ENCODE measurements around the gene FCHO2. TPM values are rescaled to one million over a fixed set of nuclear protein-coding genes. Genes with fewer than 3 reads are reported as not detected.

Gene FCHO2
- total and polyA plus RNA-seq, 2 experiments from 2014 or later, result 13.5 to 18.6 TPM

DNA sequence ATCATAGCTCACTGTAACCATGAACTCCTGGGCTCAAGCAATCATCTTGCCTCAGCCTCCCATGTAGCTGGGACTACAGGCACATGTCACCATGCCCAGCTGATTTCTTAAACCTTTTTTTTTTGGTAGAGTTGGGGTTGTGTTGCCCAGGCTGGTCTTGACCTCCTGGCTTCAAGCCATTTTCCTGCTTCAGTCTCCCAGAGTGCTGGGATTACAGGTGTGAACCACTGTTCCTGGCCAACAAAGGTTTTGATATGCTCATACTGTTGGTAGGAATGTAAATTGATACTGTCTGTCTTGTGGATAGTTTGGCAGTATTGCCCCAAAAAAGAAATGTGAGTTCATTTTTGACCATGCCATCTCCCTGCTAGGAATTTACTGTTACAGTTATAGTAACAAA is 87.2 kb downstream of the FCHO2 start:
- no peak overlapping the region for H3K27ac ChIP-seq
- no peak for TF ChIP-seq EZH2phosphoT487 (IDR thresholded peaks at IDR 0.05; ENCODE audit: insufficient read depth, low read depth)
- TF ChIP-seq EZH2 (IDR thresholded peaks at IDR 0.05; ENCODE audit: insufficient read depth, poor library complexity, severe bottlenecking), result no peak
- no peaks in the 10 kb centered on the region for H3K4me1 ChIP-seq (ENCODE audit: insufficient read depth)
- no peak overlapping the region for H3K4me2 ChIP-seq (ENCODE audit: unreplicated experiment)
- no peaks in the 10 kb centered on the region for H4K20me1 ChIP-seq (ENCODE audit: insufficient read depth)
- H3F3A ChIP-seq (ENCODE audit: insufficient read depth), result no peaks in the 10 kb centered on the region
- H3K9me2 ChIP-seq (ENCODE audit: insufficient read depth), result no peaks in the 10 kb centered on the region
- no peaks in the 10 kb centered on the region for H3K79me2 ChIP-seq (ENCODE audit: insufficient read depth)
- H3K27me3 ChIP-seq (replicated peaks; ENCODE audit: insufficient read depth), result no peaks in the 10 kb centered on the region
- no peaks in the 10 kb centered on the region for H3K9me3 ChIP-seq (ENCODE audit: low read depth)
- H2AFZ ChIP-seq, result no peak overlapping the region
- no peak overlapping the region for H3K9ac ChIP-seq
- in situ Hi-C loops (cut with MboI), result no loop called here
- DNase-seq, result no peak
- H3K36me3 ChIP-seq (ENCODE audit: low read depth), result peaks cover 20% of the 10 kb centered on the region
- no peak overlapping the region for H3K4me3 ChIP-seq

- Histone ChIP-seq H3K27me3 (replicated peaks; ENCODE audit: insufficient read depth) (no peaks in the 10 kb centered on the region), H3K4me3 (no peak overlapping the region), H3K27ac (no peak overlapping the region), H3K36me3 (ENCODE audit: low read depth) (peaks cover 16% of the 10 kb centered on the region), H3K9me2 (ENCODE audit: insufficient read depth) (no peaks in the 10 kb centered on the region), H2AFZ (no peak overlapping the region), H3K4me1 (ENCODE audit: insufficient read depth) (no peaks in the 10 kb centered on the region), H4K20me1 (ENCODE audit: insufficient read depth) (no peaks in the 10 kb centered on the region), H3K79me2 (ENCODE audit: insufficient read depth) (no peaks in the 10 kb centered on the region), H3K4me2 (ENCODE audit: unreplicated experiment) (no peak overlapping the region), H3K9ac (no peak overlapping the region), H3F3A (ENCODE audit: insufficient read depth) (no peaks in the 10 kb centered on the region), H3K9me3 (ENCODE audit: low read depth) (no peaks in the 10 kb centered on the region)
- TF ChIP-seq EZH2 (IDR thresholded peaks at IDR 0.05; ENCODE audit: insufficient read depth, poor library complexity, severe bottlenecking) (no peak), EZH2phosphoT487 (IDR thresholded peaks at IDR 0.05; ENCODE audit: insufficient read depth, low read depth) (no peak)
- in situ Hi-C loops (cut with MboI), result no loop called here
- no peak for DNase-seq
Measured at GRCh38 chr5:73044546-73044945, 88.7 kb downstream of the FCHO2 start.

- Histone ChIP-seq H3K36me3 (ENCODE audit: low read depth) (peaks cover 20% of the 10 kb centered on the region), H3F3A (ENCODE audit: insufficient read depth) (no peaks in the 10 kb centered on the region), H3K9me2 (ENCODE audit: insufficient read depth) (no peaks in the 10 kb centered on the region), H3K27ac (no peak overlapping the region), H4K20me1 (ENCODE audit: insufficient read depth) (no peaks in the 10 kb centered on the region), H3K9ac (no peak overlapping the region), H3K4me2 (ENCODE audit: unreplicated experiment) (no peak overlapping the region), H2AFZ (no peak overlapping the region), H3K4me3 (no peak overlapping the region), H3K9me3 (ENCODE audit: low read depth) (no peaks in the 10 kb centered on the region), H3K79me2 (ENCODE audit: insufficient read depth) (no peaks in the 10 kb centered on the region), H3K27me3 (replicated peaks; ENCODE audit: insufficient read depth) (no peaks in the 10 kb centered on the region), H3K4me1 (ENCODE audit: insufficient read depth) (no peaks in the 10 kb centered on the region)
- no peak for DNase-seq
- no peak for TF ChIP-seq EZH2phosphoT487 (IDR thresholded peaks at IDR 0.05; ENCODE audit: insufficient read depth, low read depth)
- TF ChIP-seq EZH2 (IDR thresholded peaks at IDR 0.05; ENCODE audit: insufficient read depth, poor library complexity, severe bottlenecking), result no peak
- WGBS, 2 experiments (ENCODE audit: low coverage in 1 of 2, low lambda C conversion rate in 2 of 2, missing lambda C conversion rate in 2 of 2), result 100% methylated on average over 1 of the region's 1 CpG
- in situ Hi-C loops (cut with MboI), result no loop called here
Measured at GRCh38 chr5:73045623-73046022, 89.8 kb downstream of the FCHO2 start.

DNA sequence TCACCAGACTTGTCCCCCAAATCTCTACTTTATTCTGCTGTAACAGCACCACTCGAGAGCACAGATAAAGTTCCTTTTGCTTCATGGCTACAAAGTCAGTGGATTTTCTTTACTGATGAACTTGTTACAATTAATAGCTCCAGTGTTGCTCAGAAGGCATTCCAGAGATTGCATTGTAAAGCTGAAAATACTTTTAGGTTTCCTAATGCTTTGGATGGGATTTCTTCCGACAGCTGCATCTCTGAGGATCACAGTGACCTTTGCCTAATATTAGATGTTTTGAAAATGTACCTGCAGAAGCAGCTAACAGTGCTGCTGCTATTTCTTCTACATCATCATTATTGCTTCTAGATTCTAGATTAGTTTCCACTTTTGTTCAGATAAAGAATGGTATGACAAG is 105.8 kb downstream of the FCHO2 start:
- no peaks in the 10 kb centered on the region for H4K20me1 ChIP-seq (ENCODE audit: insufficient read depth)
- H2AFZ ChIP-seq, result no peak overlapping the region
- H3K9me3 ChIP-seq (ENCODE audit: low read depth), result no peaks in the 10 kb centered on the region
- H3K4me1 ChIP-seq (ENCODE audit: insufficient read depth), result peaks cover 16% of the 10 kb centered on the region
- peak; percentile 5 for DNase-seq
- 94 to 100% methylated on average over 2 of the region's 2 CpGs for WGBS, 2 experiments (ENCODE audit: low coverage in 1 of 2, low lambda C conversion rate in 2 of 2, missing lambda C conversion rate in 2 of 2)
- no peak overlapping the region for H3K4me2 ChIP-seq (ENCODE audit: unreplicated experiment)
- no peaks in the 10 kb centered on the region for H3K9me2 ChIP-seq (ENCODE audit: insufficient read depth)
- in situ Hi-C loops (cut with MboI), result no loop called here
- H3K9ac ChIP-seq, result no peak overlapping the region
- no peaks in the 10 kb centered on the region for H3F3A ChIP-seq (ENCODE audit: insufficient read depth)
- peaks cover 11% of the 10 kb centered on the region for H3K36me3 ChIP-seq (ENCODE audit: low read depth)
- H3K27me3 ChIP-seq (replicated peaks; ENCODE audit: insufficient read depth), result no peaks in the 10 kb centered on the region
- no peak for TF ChIP-seq EZH2 (IDR thresholded peaks at IDR 0.05; ENCODE audit: insufficient read depth, poor library complexity, severe bottlenecking)
- TF ChIP-seq EZH2phosphoT487 (IDR thresholded peaks at IDR 0.05; ENCODE audit: insufficient read depth, low read depth), result no peak
- H3K4me3 ChIP-seq, result no peak overlapping the region
- no peak overlapping the region for H3K27ac ChIP-seq
- H3K79me2 ChIP-seq (ENCODE audit: insufficient read depth), result no peaks in the 10 kb centered on the region

GRCh38 chr5:73066466-73066865 is 110.6 kb downstream of the FCHO2 start:
- 27 to 38% methylated on average over 2 of the region's 2 CpGs for WGBS, 2 experiments (ENCODE audit: low coverage in 1 of 2, low lambda C conversion rate in 2 of 2, missing lambda C conversion rate in 2 of 2)
- peak; percentile 79 for DNase-seq
- H3F3A ChIP-seq (ENCODE audit: insufficient read depth), result no peaks in the 10 kb centered on the region
- in situ Hi-C loops (cut with MboI), result no loop called here
- H3K36me3 ChIP-seq (ENCODE audit: low read depth), result peaks cover 25% of the 10 kb centered on the region; the same call in 1 of the 2 replicates
- no peaks in the 10 kb centered on the region for H3K9me2 ChIP-seq (ENCODE audit: insufficient read depth)
- H3K4me2 ChIP-seq (ENCODE audit: unreplicated experiment), result no peak overlapping the region
- H3K27ac ChIP-seq, result peak overlapping the region; percentile 36; the same call in 1 of the 2 replicates
- no peaks in the 10 kb centered on the region for H3K27me3 ChIP-seq (replicated peaks; ENCODE audit: insufficient read depth)
- H2AFZ ChIP-seq, result no peak overlapping the region
- no peak for TF ChIP-seq EZH2 (IDR thresholded peaks at IDR 0.05; ENCODE audit: insufficient read depth, poor library complexity, severe bottlenecking)
- TF ChIP-seq EZH2phosphoT487 (IDR thresholded peaks at IDR 0.05; ENCODE audit: insufficient read depth, low read depth), result no peak
- no peak overlapping the region for H3K9ac ChIP-seq
- no peaks in the 10 kb centered on the region for H3K9me3 ChIP-seq (ENCODE audit: low read depth)
- H3K79me2 ChIP-seq (ENCODE audit: insufficient read depth), result no peaks in the 10 kb centered on the region
- no peaks in the 10 kb centered on the region for H4K20me1 ChIP-seq (ENCODE audit: insufficient read depth)
- H3K4me1 ChIP-seq (ENCODE audit: insufficient read depth), result peaks cover 16% of the 10 kb centered on the region
- no peak overlapping the region for H3K4me3 ChIP-seq

Data from GM23248 (cell line).